OCI-LY3 (cell line): ENCODE measurements around the gene SUPT3H.

Experiments
- EZH2phosphoT487 ChIP-seq: fragments of 200-600 bp; shearing (Covaris generic); IDR thresholded peaks from 2 replicates; pipeline ENCODE4 v1.6.1; 2018; ENCODE audit warnings: antibody characterized with exemption, mixed run types, low read depth
- TF ChIP-seq, protein P1 (sequence below): fragments of 200-600, 300-600 bp; sonication (generic); IDR thresholded peaks from 2 replicates; pipeline ENCODE4 v1.5.1; 2014; ENCODE audit warnings: antibody characterized with exemption, low read length, low read depth

DNA sequence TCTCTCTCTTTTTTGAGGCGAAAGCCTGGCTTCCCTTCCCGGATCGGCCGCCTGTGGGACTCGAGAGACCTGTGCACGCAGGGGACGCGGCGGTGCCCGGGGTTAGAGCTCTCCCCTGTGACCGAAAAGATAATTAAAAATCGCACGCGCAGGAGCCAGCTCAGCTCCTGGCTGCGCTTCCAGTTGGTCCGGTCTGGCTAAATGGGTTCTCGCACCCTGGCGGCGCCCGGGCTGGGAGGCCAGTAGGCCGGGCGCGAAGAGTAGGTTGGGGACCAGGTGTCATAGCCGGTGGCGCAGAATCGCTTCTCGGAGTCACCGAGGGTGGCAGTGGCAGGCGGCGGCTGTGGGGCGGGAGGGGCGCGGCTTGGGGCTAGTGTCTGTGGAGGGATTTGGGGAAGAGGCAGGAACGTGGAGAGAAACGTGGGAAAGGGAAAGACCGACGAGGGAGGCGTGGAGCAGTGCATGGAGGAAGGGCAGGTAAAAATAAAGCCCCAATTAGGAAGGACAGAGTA lies 41.9 kb upstream of the SUPT3H start:
- TF ChIP-seq, protein P1, sequence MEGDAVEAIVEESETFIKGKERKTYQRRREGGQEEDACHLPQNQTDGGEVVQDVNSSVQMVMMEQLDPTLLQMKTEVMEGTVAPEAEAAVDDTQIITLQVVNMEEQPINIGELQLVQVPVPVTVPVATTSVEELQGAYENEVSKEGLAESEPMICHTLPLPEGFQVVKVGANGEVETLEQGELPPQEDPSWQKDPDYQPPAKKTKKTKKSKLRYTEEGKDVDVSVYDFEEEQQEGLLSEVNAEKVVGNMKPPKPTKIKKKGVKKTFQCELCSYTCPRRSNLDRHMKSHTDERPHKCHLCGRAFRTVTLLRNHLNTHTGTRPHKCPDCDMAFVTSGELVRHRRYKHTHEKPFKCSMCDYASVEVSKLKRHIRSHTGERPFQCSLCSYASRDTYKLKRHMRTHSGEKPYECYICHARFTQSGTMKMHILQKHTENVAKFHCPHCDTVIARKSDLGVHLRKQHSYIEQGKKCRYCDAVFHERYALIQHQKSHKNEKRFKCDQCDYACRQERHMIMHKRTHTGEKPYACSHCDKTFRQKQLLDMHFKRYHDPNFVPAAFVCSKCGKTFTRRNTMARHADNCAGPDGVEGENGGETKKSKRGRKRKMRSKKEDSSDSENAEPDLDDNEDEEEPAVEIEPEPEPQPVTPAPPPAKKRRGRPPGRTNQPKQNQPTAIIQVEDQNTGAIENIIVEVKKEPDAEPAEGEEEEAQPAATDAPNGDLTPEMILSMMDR: peak; percentile 66
- no peak for TF ChIP-seq EZH2phosphoT487
